22Rv1 (cell line): ENCODE measurements around the gene ABLIM2.

Experiments used
- H3K27ac ChIP-seq: fragments of 450-650 bp; 2 replicates; pipeline ENCODE4 v1.5.1; 2017
- ZFX ChIP-seq: fragments of 450-650 bp; IDR thresholded peaks from 2 replicates; pipeline ENCODE4 v1.6.1; 2017; ENCODE audit warnings: antibody characterized with exemption, borderline replicate concordance
- TF ChIP-seq, protein P1 (sequence below): fragments of 450-650 bp; IDR thresholded peaks from 2 replicates; pipeline ENCODE4 v1.5.1; 2017; ENCODE audit warnings: mild to moderate bottlenecking

Gene ABLIM2

DNA sequence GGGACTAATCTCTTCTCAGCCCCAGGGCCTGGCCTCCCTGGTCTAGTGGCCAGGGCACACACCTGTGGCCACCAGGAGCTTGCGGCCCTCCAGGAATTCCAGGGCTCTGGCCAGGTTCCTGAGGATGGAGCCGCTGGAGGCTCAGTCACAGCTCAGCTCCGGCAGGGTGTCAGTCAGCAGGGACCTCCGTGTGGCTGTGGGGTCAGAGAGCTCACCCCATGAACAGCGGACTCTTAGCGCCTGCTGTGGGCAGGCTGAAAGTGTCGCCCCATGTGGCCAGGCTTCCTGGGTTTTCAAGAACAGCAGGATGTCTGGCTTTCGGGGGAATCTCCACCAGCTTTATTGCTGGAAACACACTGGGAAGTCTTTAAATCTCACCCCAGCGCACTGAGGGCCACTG lies 21.2 kb upstream of the ABLIM2 start:
- TF ChIP-seq ZFX, result no peak
- TF ChIP-seq, protein P1, sequence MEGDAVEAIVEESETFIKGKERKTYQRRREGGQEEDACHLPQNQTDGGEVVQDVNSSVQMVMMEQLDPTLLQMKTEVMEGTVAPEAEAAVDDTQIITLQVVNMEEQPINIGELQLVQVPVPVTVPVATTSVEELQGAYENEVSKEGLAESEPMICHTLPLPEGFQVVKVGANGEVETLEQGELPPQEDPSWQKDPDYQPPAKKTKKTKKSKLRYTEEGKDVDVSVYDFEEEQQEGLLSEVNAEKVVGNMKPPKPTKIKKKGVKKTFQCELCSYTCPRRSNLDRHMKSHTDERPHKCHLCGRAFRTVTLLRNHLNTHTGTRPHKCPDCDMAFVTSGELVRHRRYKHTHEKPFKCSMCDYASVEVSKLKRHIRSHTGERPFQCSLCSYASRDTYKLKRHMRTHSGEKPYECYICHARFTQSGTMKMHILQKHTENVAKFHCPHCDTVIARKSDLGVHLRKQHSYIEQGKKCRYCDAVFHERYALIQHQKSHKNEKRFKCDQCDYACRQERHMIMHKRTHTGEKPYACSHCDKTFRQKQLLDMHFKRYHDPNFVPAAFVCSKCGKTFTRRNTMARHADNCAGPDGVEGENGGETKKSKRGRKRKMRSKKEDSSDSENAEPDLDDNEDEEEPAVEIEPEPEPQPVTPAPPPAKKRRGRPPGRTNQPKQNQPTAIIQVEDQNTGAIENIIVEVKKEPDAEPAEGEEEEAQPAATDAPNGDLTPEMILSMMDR, result no peak
- H3K27ac ChIP-seq, result no peak overlapping the region

GRCh38 chr4:8179074-8179473 lies 20.5 kb upstream of the ABLIM2 start:
- H3K27ac ChIP-seq, result no peak overlapping the region
- TF ChIP-seq, protein P1, result no peak
- no peak for TF ChIP-seq ZFX

GRCh38 chr4:8177956-8178355 lies 19.3 kb upstream of the ABLIM2 start:
- TF ChIP-seq, protein P1, result no peak
- H3K27ac ChIP-seq, result no peak overlapping the region

- no peak for TF ChIP-seq ZFX
- TF ChIP-seq, protein P1, result no peak
- H3K27ac ChIP-seq, result no peak overlapping the region
These were observed 18.9 kb upstream of the ABLIM2 start for GRCh38 chr4:8177552-8177951.

DNA sequence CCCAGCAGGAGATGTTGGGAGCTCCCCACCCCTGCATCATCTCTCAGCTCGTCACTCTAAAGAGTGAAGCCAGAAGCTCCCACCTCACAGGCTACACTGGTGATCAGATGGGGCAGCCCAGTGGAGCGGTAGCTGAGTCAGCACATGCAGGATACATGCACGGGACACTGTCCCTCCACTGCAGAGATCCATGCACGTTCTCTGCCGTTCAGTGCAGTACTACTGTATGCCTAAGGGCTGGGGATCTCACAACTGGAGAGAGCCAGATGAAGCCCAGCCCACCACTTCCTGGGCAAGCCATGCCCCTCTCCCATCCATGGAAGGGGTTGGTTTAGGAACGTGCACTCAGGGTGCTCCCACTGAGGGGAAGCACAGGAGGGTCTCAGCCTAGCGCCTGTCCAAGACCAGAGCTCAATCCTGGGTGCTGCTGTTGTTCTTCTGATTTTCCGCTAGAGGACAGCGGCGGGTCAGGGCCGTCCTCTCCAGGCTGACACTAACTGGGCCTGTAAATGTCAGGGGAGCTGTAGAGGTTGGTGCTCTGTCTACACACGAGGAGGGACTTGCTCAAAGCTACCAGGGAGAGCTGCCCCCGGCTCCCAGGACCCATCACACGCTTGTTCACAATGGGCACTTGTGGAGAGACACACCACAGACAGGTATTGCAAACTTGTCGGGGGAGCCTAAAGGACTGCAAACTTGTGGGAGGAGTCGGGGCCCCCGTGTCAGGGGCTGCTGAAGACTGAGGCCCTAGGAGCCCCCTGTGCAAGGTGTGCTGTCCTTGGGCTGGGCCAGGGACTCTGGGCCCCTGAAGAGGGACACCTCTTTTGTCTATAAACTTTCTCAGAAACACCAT lies 18.2 kb upstream of the ABLIM2 start:
- TF ChIP-seq, protein P1, result peak; percentile 88
- TF ChIP-seq ZFX, result no peak
- H3K27ac ChIP-seq, result no peak overlapping the region

GRCh38 chr4:8175686-8176085 lies 17.1 kb upstream of the ABLIM2 start:
- H3K27ac ChIP-seq, result no peak overlapping the region
- TF ChIP-seq, protein P1, result no peak
- TF ChIP-seq ZFX, result no peak

- TF ChIP-seq, protein P1, result no peak
- no peak for TF ChIP-seq ZFX
- no peak overlapping the region for H3K27ac ChIP-seq
These were observed 16.4 kb upstream of the ABLIM2 start for GRCh38 chr4:8174970-8175369.
